Measurements from ENCODE around the gene PTGS1.

The PTGS1 gene

GRCh38 chr9:122371846-122372245 lies 1.0 kb downstream of the PTGS1 start:
- TF ChIP-seq TAF1 (IDR thresholded peaks at IDR 0.05; ENCODE audit: borderline replicate concordance, insufficient read depth, low read length) (no peak), SIN3A (IDR thresholded peaks at IDR 0.05; ENCODE audit: borderline replicate concordance, insufficient read depth, low read length) (no peak), REST (IDR thresholded peaks at IDR 0.05; ENCODE audit: insufficient read depth in 1 of 2, low read depth in 2 of 2, low read length in 2 of 2) (no peak), POLR2AphosphoS5 (IDR thresholded peaks at IDR 0.05; ENCODE audit: low read depth, low read length) (no peak), FOXP2 (optimal IDR thresholded peaks at IDR 0.05; ENCODE audit: borderline replicate concordance, extremely low read depth, extremely low read length, insufficient read depth) (no peak)

- no peak for TF ChIP-seq POLR2AphosphoS5 (IDR thresholded peaks at IDR 0.05; ENCODE audit: low read depth, low read length)
- no peak for TF ChIP-seq REST (IDR thresholded peaks at IDR 0.05; ENCODE audit: insufficient read depth in 1 of 2, low read depth in 2 of 2, low read length in 2 of 2)
- TF ChIP-seq SIN3A (IDR thresholded peaks at IDR 0.05; ENCODE audit: borderline replicate concordance, insufficient read depth, low read length): no peak
- TF ChIP-seq TAF1 (IDR thresholded peaks at IDR 0.05; ENCODE audit: borderline replicate concordance, insufficient read depth, low read length): no peak
- no peak for TF ChIP-seq FOXP2 (optimal IDR thresholded peaks at IDR 0.05; ENCODE audit: borderline replicate concordance, extremely low read depth, extremely low read length, insufficient read depth)
Observed at GRCh38 chr9:122372856-122373845, 2.3 kb downstream of the PTGS1 start.

- TF ChIP-seq SIN3A (IDR thresholded peaks at IDR 0.05; ENCODE audit: borderline replicate concordance, insufficient read depth, low read length) (no peak), FOXP2 (optimal IDR thresholded peaks at IDR 0.05; ENCODE audit: borderline replicate concordance, extremely low read depth, extremely low read length, insufficient read depth) (no peak)
Observed at GRCh38 chr9:122374885-122375420, 4.1 kb downstream of the PTGS1 start.

GRCh38 chr9:122376796-122377195 lies 6.0 kb downstream of the PTGS1 start:
- no peak for TF ChIP-seq SIN3A (IDR thresholded peaks at IDR 0.05; ENCODE audit: borderline replicate concordance, insufficient read depth, low read length)
- no peak for TF ChIP-seq REST (IDR thresholded peaks at IDR 0.05; ENCODE audit: insufficient read depth in 1 of 2, low read depth in 2 of 2, low read length in 2 of 2)
- TF ChIP-seq POLR2AphosphoS5 (IDR thresholded peaks at IDR 0.05; ENCODE audit: low read depth, low read length): no peak
- TF ChIP-seq FOXP2 (optimal IDR thresholded peaks at IDR 0.05; ENCODE audit: borderline replicate concordance, extremely low read depth, extremely low read length, insufficient read depth): no peak
- no peak for TF ChIP-seq TAF1 (IDR thresholded peaks at IDR 0.05; ENCODE audit: borderline replicate concordance, insufficient read depth, low read length)

- TF ChIP-seq FOXP2 (optimal IDR thresholded peaks at IDR 0.05; ENCODE audit: borderline replicate concordance, extremely low read depth, extremely low read length, insufficient read depth) (no peak), POLR2AphosphoS5 (IDR thresholded peaks at IDR 0.05; ENCODE audit: low read depth, low read length) (no peak), TAF1 (IDR thresholded peaks at IDR 0.05; ENCODE audit: borderline replicate concordance, insufficient read depth, low read length) (no peak), SIN3A (IDR thresholded peaks at IDR 0.05; ENCODE audit: borderline replicate concordance, insufficient read depth, low read length) (no peak), REST (IDR thresholded peaks at IDR 0.05; ENCODE audit: insufficient read depth in 1 of 2, low read depth in 2 of 2, low read length in 2 of 2) (no peak)
Observed at GRCh38 chr9:122377241-122378164, 6.7 kb downstream of the PTGS1 start.
